Liver (tissue), 3 donors: ENCODE results near the gene PGBD2.

Experiments
- JUND ChIP-seq, 2 donors: IDR thresholded peaks; 2 replicates each; pipeline ENCODE4 v1.6.1; 2016; ENCODE audit warnings: antibody characterized with exemption in 2 of 2
- RAD21 ChIP-seq, 2 donors: IDR thresholded peaks; 2 replicates each; pipeline ENCODE4 v1.6.1; 2016; ENCODE audit warnings: antibody characterized with exemption in 2 of 2, mild to moderate bottlenecking in 2 of 2
- RXRA ChIP-seq, 2 donors: IDR thresholded peaks; 2 replicates each; pipeline ENCODE4 v1.6.1; 2017 to 2018; ENCODE audit warnings: antibody characterized with exemption in 2 of 2, mild to moderate bottlenecking in 1 of 2
- SP1 ChIP-seq: IDR thresholded peaks from 2 replicates; pipeline ENCODE4 v1.6.1; 2018; ENCODE audit warnings: antibody characterized with exemption, mild to moderate bottlenecking
- YY1 ChIP-seq: IDR thresholded peaks from 2 replicates; pipeline ENCODE4 v1.6.1; 2016; ENCODE audit warnings: antibody characterized with exemption, mild to moderate bottlenecking
- TF ChIP-seq, protein P1 (sequence below): fragments of 150-350 bp; IDR thresholded peaks from 2 replicates; pipeline ENCODE4 v1.5.1; 2017; ENCODE audit warnings: improper control_type of control experiment, low read depth, low read length; ENCODE audit not compliant: missing input control
- donor health status: healthy.
- donor health status: healthy.

- TF ChIP-seq, protein P1, sequence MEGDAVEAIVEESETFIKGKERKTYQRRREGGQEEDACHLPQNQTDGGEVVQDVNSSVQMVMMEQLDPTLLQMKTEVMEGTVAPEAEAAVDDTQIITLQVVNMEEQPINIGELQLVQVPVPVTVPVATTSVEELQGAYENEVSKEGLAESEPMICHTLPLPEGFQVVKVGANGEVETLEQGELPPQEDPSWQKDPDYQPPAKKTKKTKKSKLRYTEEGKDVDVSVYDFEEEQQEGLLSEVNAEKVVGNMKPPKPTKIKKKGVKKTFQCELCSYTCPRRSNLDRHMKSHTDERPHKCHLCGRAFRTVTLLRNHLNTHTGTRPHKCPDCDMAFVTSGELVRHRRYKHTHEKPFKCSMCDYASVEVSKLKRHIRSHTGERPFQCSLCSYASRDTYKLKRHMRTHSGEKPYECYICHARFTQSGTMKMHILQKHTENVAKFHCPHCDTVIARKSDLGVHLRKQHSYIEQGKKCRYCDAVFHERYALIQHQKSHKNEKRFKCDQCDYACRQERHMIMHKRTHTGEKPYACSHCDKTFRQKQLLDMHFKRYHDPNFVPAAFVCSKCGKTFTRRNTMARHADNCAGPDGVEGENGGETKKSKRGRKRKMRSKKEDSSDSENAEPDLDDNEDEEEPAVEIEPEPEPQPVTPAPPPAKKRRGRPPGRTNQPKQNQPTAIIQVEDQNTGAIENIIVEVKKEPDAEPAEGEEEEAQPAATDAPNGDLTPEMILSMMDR = no peak
- TF ChIP-seq RAD21 (IDR thresholded peaks at IDR 0.05) = peak in 1 of 2 donors; percentile 32
- peak; percentile 35 for TF ChIP-seq YY1
- TF ChIP-seq RXRA (IDR thresholded peaks at IDR 0.05) = peak in 1 of 2 donors; percentile 35
- no peak for TF ChIP-seq SP1
- no peak for TF ChIP-seq JUND (IDR thresholded peaks at IDR 0.05)
These were observed 32.5 kb upstream of the PGBD2 start for GRCh38 chr1:248873409-248873992.
